ENCODE measurements around the gene LY86. TPM values are rescaled to one million over a fixed set of nuclear protein-coding genes. Genes with fewer than 3 reads are reported as not detected.

LY86 gene
- 0.96 TPM in 1 of 2 replicates, not detected in the other for total RNA-seq

GRCh38 chr6:6588064-6588923 is at the start of gene LY86:
Gene LY86 (plus strand): TSS chr6:6588720. CDS start chr6:6588735, 15 bp downstream.
- DNase-seq (ENCODE audit: low read depth) = no peak
- no peaks in the 10 kb centered on the region for H3K27me3 ChIP-seq (ENCODE audit: control insufficient read depth, insufficient read depth, low read length)
- TF ChIP-seq, protein P1, sequence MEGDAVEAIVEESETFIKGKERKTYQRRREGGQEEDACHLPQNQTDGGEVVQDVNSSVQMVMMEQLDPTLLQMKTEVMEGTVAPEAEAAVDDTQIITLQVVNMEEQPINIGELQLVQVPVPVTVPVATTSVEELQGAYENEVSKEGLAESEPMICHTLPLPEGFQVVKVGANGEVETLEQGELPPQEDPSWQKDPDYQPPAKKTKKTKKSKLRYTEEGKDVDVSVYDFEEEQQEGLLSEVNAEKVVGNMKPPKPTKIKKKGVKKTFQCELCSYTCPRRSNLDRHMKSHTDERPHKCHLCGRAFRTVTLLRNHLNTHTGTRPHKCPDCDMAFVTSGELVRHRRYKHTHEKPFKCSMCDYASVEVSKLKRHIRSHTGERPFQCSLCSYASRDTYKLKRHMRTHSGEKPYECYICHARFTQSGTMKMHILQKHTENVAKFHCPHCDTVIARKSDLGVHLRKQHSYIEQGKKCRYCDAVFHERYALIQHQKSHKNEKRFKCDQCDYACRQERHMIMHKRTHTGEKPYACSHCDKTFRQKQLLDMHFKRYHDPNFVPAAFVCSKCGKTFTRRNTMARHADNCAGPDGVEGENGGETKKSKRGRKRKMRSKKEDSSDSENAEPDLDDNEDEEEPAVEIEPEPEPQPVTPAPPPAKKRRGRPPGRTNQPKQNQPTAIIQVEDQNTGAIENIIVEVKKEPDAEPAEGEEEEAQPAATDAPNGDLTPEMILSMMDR (IDR thresholded peaks at IDR 0.05; ENCODE audit: insufficient read depth, low read length, poor library complexity, severe bottlenecking) = no peak
- no peaks in the 10 kb centered on the region for H3K36me3 ChIP-seq (ENCODE audit: control insufficient read depth, insufficient read depth, low read length)
- no peak within 1 kb of the TSS for H3K4me3 ChIP-seq (ENCODE audit: low read depth, low read length)

DNA sequence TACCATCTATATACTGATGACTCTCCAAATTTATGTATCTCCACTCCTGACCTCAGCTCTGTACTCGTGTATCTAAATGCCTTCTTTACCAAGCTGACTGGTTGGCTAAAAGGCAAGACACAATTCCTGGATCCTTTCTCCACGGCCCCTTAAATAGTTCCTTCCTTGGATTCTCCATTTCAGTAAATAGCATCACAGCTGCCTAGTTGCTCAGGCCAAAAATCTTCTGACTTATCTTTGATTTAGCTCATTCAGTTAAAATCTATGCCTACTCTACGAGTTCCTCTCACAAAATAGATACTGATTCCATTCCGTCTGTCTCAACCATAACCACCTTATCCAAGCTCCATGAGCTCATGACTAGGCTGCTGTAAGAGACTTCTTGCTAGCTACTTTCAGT is 49.5 kb upstream of the LY86 start:
- DNase-seq (ENCODE audit: low read depth) = no peak
- TF ChIP-seq, protein P1 (IDR thresholded peaks at IDR 0.05; ENCODE audit: insufficient read depth, low read length, poor library complexity, severe bottlenecking) = no peak
- Histone ChIP-seq H3K36me3 (ENCODE audit: control insufficient read depth, insufficient read depth, low read length) (no peaks in the 10 kb centered on the region), H3K27me3 (ENCODE audit: control insufficient read depth, insufficient read depth, low read length) (peaks cover 4% of the 10 kb centered on the region), H3K4me3 (ENCODE audit: low read depth, low read length) (no peak overlapping the region)

- Histone ChIP-seq H3K36me3 (ENCODE audit: control insufficient read depth, insufficient read depth, low read length) (no peaks in the 10 kb centered on the region), H3K27me3 (ENCODE audit: control insufficient read depth, insufficient read depth, low read length) (peaks cover 18% of the 10 kb centered on the region), H3K4me3 (ENCODE audit: low read depth, low read length) (no peak overlapping the region)
- DNase-seq (ENCODE audit: low read depth) = no peak
- TF ChIP-seq, protein P1 (IDR thresholded peaks at IDR 0.05; ENCODE audit: insufficient read depth, low read length, poor library complexity, severe bottlenecking) = no peak
These were observed 46.2 kb upstream of the LY86 start for GRCh38 chr6:6542357-6542756.

DNA sequence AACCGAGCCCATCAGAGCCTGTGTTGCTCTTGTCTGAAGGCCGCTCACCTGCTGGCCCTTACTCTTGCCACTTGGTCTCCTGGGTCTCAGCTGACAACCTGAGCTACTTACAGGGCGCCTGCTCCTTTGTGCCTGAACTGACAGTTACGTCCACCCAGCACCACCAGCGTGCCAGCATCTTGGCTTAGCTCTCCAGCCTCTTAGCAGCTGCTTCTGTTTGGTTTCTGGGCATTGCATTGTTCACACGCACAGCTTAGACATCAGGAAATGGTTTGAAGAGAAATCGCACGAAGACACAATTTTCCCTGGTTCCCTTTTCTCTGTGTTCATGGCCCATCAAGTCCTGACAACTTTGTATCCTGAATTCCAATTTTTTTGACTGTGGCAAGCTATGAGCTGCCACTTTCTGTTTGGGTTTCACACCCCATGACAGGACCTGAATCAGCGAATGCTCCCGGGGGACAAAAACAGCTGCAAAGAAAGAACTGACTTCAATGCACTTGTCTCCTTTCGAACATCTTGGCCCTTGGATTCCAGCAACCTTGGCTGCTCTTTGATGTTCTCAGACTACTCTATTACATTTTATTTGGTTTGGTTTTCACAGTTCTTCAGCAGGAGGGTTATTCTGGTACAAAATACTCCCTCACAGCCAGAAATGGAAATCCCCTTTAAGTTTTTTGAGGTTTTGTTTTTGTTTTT is 45.2 kb upstream of the LY86 start:
- H3K27me3 ChIP-seq (ENCODE audit: control insufficient read depth, insufficient read depth, low read length) = peaks cover 18% of the 10 kb centered on the region
- TF ChIP-seq, protein P1 (IDR thresholded peaks at IDR 0.05; ENCODE audit: insufficient read depth, low read length, poor library complexity, severe bottlenecking) = no peak
- H3K4me3 ChIP-seq (ENCODE audit: low read depth, low read length) = no peak overlapping the region
- no peak for DNase-seq (ENCODE audit: low read depth)
- no peaks in the 10 kb centered on the region for H3K36me3 ChIP-seq (ENCODE audit: control insufficient read depth, insufficient read depth, low read length)

DNA sequence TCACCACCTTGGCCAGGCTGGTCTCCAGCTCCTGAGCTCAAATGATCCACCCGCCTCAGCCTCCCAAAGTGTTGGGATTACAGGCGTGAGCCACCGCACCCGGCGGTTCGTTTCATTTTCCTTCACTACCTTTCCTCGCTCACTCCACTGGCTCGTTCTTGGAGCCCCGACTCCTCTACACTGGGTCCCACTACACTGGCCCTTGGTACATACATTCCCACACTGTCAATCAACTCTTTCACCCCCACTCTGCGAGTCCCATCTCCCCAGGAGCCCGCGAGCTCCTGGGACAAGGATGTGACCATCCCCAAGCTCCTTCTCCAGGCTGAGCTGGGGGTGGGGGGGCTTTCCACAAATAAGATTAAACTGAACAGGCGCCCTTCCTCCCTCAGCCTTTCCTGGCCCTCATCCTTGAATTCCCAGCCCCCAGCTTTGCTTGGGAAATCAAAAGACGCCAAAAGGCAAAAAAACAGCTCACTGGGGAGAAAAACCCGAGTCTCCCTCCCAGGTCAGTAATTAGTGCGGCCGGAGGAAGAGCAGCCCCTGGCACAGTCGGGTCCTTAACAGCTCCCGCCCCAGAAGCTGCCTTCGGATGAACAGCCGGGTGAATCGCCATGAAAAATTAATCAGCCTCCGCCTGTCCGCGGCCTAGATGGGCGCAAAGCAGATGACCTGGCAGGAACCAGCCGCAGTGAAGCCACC is 42.8 kb upstream of the LY86 start:
- no peak for DNase-seq (ENCODE audit: low read depth)
- H3K4me3 ChIP-seq (ENCODE audit: low read depth, low read length) = peak overlapping the region; percentile 33
- TF ChIP-seq, protein P1 (IDR thresholded peaks at IDR 0.05; ENCODE audit: insufficient read depth, low read length, poor library complexity, severe bottlenecking) = no peak

More for the DNA sequence above, 42.8 kb upstream of the LY86 start:
- Histone ChIP-seq H3K27me3 (ENCODE audit: control insufficient read depth, insufficient read depth, low read length) (peaks cover 18% of the 10 kb centered on the region), H3K36me3 (ENCODE audit: control insufficient read depth, insufficient read depth, low read length) (no peaks in the 10 kb centered on the region)

Data from kidney epithelial cell (primary cell).